A673 (cell line): ENCODE results near the gene SND1.

ENCODE experiments used
- CTCF ChIP-seq: fragments of 300-800, 200-600 bp; sonication (generic); conservative IDR thresholded peaks from 2 replicates; pipeline ENCODE4 v1.5.1; 2017; ENCODE audit warnings: low read depth, mild to moderate bottlenecking, antibody characterized with exemption, low read length, moderate library complexity, mixed read lengths
- EZH2 ChIP-seq: fragments of 200-600 bp; sonication (generic); IDR thresholded peaks from 2 replicates; pipeline ENCODE4 v1.6.1; 2017; ENCODE audit warnings: borderline replicate concordance, low read depth, mild to moderate bottlenecking, mixed read lengths, antibody characterized with exemption, low read length; ENCODE audit not compliant: poor library complexity, severe bottlenecking

DNA sequence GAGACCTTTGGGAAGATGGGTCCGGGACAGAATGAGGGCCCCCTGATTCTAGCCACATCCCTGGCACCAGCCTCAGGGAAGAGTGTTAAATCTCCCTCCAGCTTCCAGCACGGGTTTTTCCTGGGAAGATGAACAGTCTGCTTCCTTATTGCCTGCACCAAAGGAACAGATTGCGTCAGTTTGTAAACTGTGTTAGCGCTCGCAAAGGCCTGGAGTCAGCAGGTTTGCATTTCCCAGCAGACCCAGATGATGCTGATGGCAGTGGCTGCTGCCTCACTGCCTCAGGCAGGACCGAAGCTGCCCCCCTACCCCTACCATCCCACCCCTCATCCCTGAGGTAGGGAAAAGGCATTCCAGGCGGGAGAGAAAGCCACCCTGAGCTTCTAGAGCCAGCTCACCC is 413.9 kb downstream of the SND1 start:
- no peak for TF ChIP-seq CTCF
- no peak for TF ChIP-seq EZH2
